Activated CD4-positive, alpha-beta memory T cell treated with anti-CD3 and anti-CD28 coated beads for 36 hours (primary cell): ENCODE data around the gene RPUSD1. TPM values are rescaled to one million over a fixed set of nuclear protein-coding genes. Genes with fewer than 3 reads are reported as not detected.
"Not testable (repeated sequence)": the region's sequence is repeated elsewhere in the genome, so short reads cannot be mapped to it uniquely, and the experiment has no call there.

Experiments used
- CTCF ChIA-PET: fragments of 350-600 bp; sonication (Branson Sonifier 250); formaldehyde crosslinking; loops from one replicate; lab custom pipeline; 2021; ENCODE audit warnings: antibody characterized with exemption, inconsistent platforms; lab: Charles Lee
- POLR2A ChIA-PET: fragments of 350-600 bp; sonication (Branson Sonifier 250); formaldehyde crosslinking; loops from one replicate; lab custom pipeline; 2021; ENCODE audit warnings: antibody characterized with exemption; lab: Charles Lee
- DNase-seq: peaks from one replicate; pipeline ENCODE4 v3.0.0-alpha.2; 2020
- H3K27ac Mint-ChIP-seq: one replicate; pipeline ENCODE4 v1.8.0; 2021; ENCODE audit warnings: mixed read lengths
- H3K27me3 Mint-ChIP-seq: one replicate; pipeline ENCODE4 v1.8.0; 2021; ENCODE audit warnings: mixed read lengths
- H3K36me3 Mint-ChIP-seq: one replicate; pipeline ENCODE4 v1.8.0; 2021; ENCODE audit warnings: mixed read lengths
- H3K4me1 Mint-ChIP-seq: one replicate; pipeline ENCODE4 v1.8.0; 2021; ENCODE audit warnings: low read depth, mixed read lengths
- H3K4me3 Mint-ChIP-seq: one replicate; pipeline ENCODE4 v1.8.0; 2021; ENCODE audit warnings: mild to moderate bottlenecking, mixed read lengths
- H3K9me3 Mint-ChIP-seq: one replicate; pipeline ENCODE4 v1.8.0; 2021; ENCODE audit warnings: mixed read lengths
- intact Hi-C: fragments of 100-400 bp; cut with micrococcal nuclease; formaldehyde crosslinking; loops from one replicate; pipeline ENCODE4 v1.15.1; 2023
- total RNA-seq, 2 experiments: library from RNA; stranded (reverse); gene quantifications; one replicate each; pipeline ENCODE4 v1.2.3, GENCODE V29; 2021

The RPUSD1 gene
- total RNA-seq, 2 experiments from 2014 or later = 13.7 to 15.5 TPM

GRCh38 chr16:777826-778225, 10.4 kb downstream of the RPUSD1 start:
- POLR2A ChIA-PET = no interaction called here
- peaks cover 6% of the 10 kb centered on the region for H3K27me3 Mint-ChIP-seq
- H3K27ac Mint-ChIP-seq = no peak overlapping the region

GRCh38 chr16:776824-777223, 11.4 kb downstream of the RPUSD1 start:
- CTCF ChIA-PET = no interaction called here
- H3K4me1 Mint-ChIP-seq = no peaks in the 10 kb centered on the region
- no peaks in the 10 kb centered on the region for H3K36me3 Mint-ChIP-seq
- intact Hi-C loops = no loop called here
- H3K4me3 Mint-ChIP-seq = no peak overlapping the region
- H3K27me3 Mint-ChIP-seq = peaks cover 6% of the 10 kb centered on the region
- no peaks in the 10 kb centered on the region for H3K9me3 Mint-ChIP-seq
- POLR2A ChIA-PET = no interaction called here
- no peak overlapping the region for H3K27ac Mint-ChIP-seq
- DNase-seq = no peak

More at GRCh38 chr16:777826-778225, 10.4 kb downstream of the RPUSD1 start:
- intact Hi-C loops = no loop called here
- CTCF ChIA-PET = no interaction called here
- Mint-ChIP-seq H3K4me3 (no peak overlapping the region), H3K9me3 (no peaks in the 10 kb centered on the region), H3K4me1 (no peaks in the 10 kb centered on the region), H3K36me3 (no peaks in the 10 kb centered on the region)
- no peak for DNase-seq

DNA sequence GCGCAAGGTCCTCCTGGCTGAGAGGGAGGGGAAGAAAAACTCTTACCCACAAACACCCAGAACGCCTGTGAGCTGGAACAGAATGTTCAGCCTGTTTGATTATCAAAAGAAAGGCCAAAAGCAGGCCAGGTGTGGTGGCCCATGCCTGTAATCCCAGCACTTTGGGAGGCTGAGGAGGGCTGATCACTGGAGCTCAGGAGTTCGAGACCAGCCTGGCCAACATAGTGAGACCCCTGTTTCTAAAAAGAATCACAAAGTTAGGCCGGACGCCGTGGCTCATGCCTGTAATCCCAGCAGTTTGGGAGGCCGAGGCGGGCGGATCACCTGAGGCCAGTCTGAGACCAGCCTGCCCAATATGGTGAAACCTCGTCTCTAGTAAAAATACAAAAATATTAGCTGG, 11.9 kb downstream of the RPUSD1 start:
- not testable (repeated sequence) for H3K9me3 Mint-ChIP-seq, H3K4me1 Mint-ChIP-seq, H3K36me3 Mint-ChIP-seq

DNA sequence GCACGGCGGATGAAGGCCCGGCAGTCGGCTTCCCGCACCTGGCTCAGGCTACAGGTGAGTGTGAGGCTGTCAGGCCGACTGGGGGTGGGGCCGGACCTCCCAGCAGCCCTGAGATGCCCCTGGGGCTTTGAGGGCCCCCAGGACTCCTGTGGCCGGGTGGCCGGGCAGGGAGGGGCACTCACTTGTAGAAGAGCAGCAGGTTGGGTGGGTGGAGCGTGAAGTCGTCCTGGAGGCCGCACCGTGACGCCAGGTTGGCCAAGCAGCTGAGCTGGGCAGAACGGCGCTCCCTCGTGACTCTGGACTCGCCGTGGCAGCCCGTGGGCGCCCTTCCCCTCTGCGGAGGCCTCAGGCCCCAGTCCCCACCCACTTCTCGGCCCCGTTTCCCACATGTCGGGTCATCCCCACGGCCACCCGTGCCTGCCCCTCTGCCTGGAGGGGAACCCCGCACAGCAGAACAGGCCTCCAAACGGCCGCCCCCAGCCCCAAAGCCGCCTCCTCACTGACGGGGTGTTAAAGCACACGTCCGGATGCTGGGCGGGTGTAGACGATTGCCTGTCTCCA, 12.9 kb downstream of the RPUSD1 start:
- CTCF ChIA-PET = no interaction called here
- POLR2A ChIA-PET = no interaction called here
- no peaks in the 10 kb centered on the region for H3K9me3 Mint-ChIP-seq
- no peaks in the 10 kb centered on the region for H3K36me3 Mint-ChIP-seq
- intact Hi-C loops = no loop called here
- H3K4me3 Mint-ChIP-seq = no peak overlapping the region
- H3K4me1 Mint-ChIP-seq = no peaks in the 10 kb centered on the region
- no peak overlapping the region for H3K27ac Mint-ChIP-seq
- no peak for DNase-seq
- peaks cover 2% of the 10 kb centered on the region for H3K27me3 Mint-ChIP-seq

More for the DNA sequence above, 11.9 kb downstream of the RPUSD1 start:
- H3K4me3 Mint-ChIP-seq, intact Hi-C loops, H3K27me3 Mint-ChIP-seq, CTCF ChIA-PET, DNase-seq, POLR2A ChIA-PET, H3K27ac Mint-ChIP-seq: not testable (repeated sequence)

DNA sequence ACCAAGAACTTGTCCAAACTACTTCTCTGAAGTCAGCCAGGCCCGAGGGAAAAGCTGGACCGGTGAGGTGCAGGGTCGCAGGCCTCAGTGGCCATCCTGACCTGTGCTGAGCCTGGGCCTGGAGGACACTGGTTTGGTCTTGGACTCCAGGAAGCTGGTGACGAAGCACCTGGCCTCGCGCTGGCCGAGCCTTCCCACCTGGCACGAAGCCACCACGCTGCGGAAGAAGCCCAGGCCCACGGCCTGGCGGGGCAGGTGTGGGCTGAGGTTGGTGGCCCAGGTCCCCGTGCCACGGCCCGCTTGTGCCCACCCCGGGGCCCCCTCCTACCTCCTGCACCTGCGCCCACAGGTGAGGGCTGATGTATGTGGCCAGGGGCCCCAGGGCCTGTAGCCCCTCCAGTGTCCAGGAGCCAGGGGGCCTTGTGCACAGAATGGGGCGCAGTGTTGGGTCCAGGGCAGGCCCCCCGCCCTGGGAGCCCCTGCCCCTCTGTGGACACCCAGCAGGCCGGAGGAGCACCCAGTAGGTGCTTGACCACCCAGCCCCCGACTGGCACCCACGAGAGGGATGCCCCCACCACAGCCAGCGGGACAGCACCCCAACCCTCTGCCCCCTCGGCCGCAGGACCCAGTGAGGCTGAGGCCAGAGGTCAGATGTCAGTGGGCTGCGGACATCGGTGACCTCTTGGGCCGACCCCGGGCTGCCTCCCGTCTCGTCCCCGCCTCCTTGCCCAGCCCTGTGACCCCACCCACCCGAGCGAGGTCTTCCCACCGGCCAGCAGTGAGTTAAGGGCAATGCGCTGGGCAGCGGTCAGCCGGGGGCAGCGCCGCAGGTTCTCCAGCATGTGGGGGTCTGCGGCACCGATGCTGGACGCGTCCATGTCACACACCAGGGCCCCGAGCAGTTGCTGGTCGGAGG, 13.8 kb downstream of the RPUSD1 start:
- no peak for DNase-seq
- no peak overlapping the region for H3K27ac Mint-ChIP-seq
- CTCF ChIA-PET = no interaction called here
- no peaks in the 10 kb centered on the region for H3K4me1 Mint-ChIP-seq
- H3K9me3 Mint-ChIP-seq = no peaks in the 10 kb centered on the region
- intact Hi-C loops = no loop called here
- POLR2A ChIA-PET = no interaction called here
- H3K27me3 Mint-ChIP-seq = peaks cover 2% of the 10 kb centered on the region
- H3K4me3 Mint-ChIP-seq = no peak overlapping the region
- no peaks in the 10 kb centered on the region for H3K36me3 Mint-ChIP-seq

- ChIA-PET CTCF (interaction anchor here (0.6 kb wide), 1 partner anchor 12 kb away, joined by 3 read pairs; the partner anchor contains the start of gene MSLN), POLR2A (no interaction called here)
- Mint-ChIP-seq H3K4me1 (no peaks in the 10 kb centered on the region), H3K36me3 (no peaks in the 10 kb centered on the region), H3K27ac (no peak overlapping the region), H3K27me3 (peaks cover 2% of the 10 kb centered on the region), H3K4me3 (no peak overlapping the region), H3K9me3 (no peaks in the 10 kb centered on the region)
- DNase-seq = no peak
- intact Hi-C loops = no loop called here
These were observed 15.2 kb downstream of the RPUSD1 start for GRCh38 chr16:772959-773358.

DNA sequence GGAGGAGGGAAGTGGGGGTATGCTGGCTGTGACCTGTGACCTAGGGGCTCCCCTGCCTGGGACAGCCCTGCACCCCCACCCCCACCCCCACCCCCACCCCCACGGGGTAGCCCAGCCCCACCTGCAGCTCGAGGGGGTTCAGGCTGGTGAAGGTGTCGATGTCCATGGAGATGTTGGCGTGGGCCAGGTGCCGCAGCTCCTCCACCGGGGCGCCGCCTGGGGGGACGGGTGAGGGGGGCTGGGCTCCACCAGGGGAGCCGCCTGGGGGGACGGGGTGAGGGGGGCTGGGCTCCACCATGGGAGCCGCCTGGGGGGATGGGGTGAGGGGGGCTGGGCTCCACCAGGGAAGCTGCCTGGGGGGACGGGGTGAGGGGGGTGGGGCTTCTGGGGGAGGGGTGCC, 17.8 kb downstream of the RPUSD1 start:
- H3K27ac Mint-ChIP-seq = no peak overlapping the region

GRCh38 chr16:769934-770333, 18.2 kb downstream of the RPUSD1 start:
- no peaks in the 10 kb centered on the region for H3K4me1 Mint-ChIP-seq
- no peak for DNase-seq
- intact Hi-C loops = no loop called here
- H3K9me3 Mint-ChIP-seq = no peaks in the 10 kb centered on the region
- H3K4me3 Mint-ChIP-seq = no peak overlapping the region
- H3K27me3 Mint-ChIP-seq = no peaks in the 10 kb centered on the region
- no peaks in the 10 kb centered on the region for H3K36me3 Mint-ChIP-seq
- CTCF ChIA-PET = interaction anchor here (1.2 kb wide), 1 partner anchor 15 kb away, joined by 3 read pairs; no protein-coding TSS in a partner anchor
- POLR2A ChIA-PET = no interaction called here
- H3K27ac Mint-ChIP-seq = no peak overlapping the region

More for the DNA sequence above, 17.8 kb downstream of the RPUSD1 start:
- Mint-ChIP-seq H3K36me3 (no peaks in the 10 kb centered on the region), H3K4me3 (no peak overlapping the region), H3K4me1 (no peaks in the 10 kb centered on the region), H3K27me3 (no peaks in the 10 kb centered on the region), H3K9me3 (no peaks in the 10 kb centered on the region)
- no peak for DNase-seq
- ChIA-PET POLR2A (no interaction called here), CTCF (interaction anchor here (1.2 kb wide), 1 partner anchor 15 kb away, joined by 3 read pairs; no protein-coding TSS in a partner anchor)
- intact Hi-C loops = no loop called here

GRCh38 chr16:769184-769784, 18.9 kb downstream of the RPUSD1 start:
- POLR2A ChIA-PET = no interaction called here
- CTCF ChIA-PET = interaction anchor here (1.2 kb wide), 1 partner anchor 16 kb away, joined by 3 read pairs; no protein-coding TSS in a partner anchor
- H3K4me1 Mint-ChIP-seq = no peaks in the 10 kb centered on the region
- no peaks in the 10 kb centered on the region for H3K9me3 Mint-ChIP-seq
- H3K27ac Mint-ChIP-seq = no peak overlapping the region
- no peaks in the 10 kb centered on the region for H3K36me3 Mint-ChIP-seq
- no peaks in the 10 kb centered on the region for H3K27me3 Mint-ChIP-seq
- intact Hi-C loops = no loop called here
- no peak for DNase-seq
- H3K4me3 Mint-ChIP-seq = no peak overlapping the region

DNA sequence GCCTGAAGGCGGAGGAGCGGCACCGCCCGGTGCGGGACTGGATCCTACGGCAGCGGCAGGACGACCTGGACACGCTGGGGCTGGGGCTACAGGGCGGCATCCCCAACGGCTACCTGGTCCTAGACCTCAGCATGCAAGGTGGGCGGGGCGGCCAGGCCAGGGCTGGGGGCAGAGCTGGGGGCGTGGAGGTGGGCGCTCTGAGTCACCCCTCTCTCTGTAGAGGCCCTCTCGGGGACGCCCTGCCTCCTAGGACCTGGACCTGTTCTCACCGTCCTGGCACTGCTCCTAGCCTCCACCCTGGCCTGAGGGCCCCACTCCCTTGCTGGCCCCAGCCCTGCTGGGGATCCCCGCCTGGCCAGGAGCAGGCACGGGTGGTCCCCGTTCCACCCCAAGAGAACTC, 19.8 kb downstream of the RPUSD1 start:
- POLR2A ChIA-PET = no interaction called here
- Mint-ChIP-seq H3K4me1 (no peaks in the 10 kb centered on the region), H3K9me3 (no peaks in the 10 kb centered on the region), H3K27ac (no peak overlapping the region), H3K36me3 (no peaks in the 10 kb centered on the region), H3K27me3 (no peaks in the 10 kb centered on the region), H3K4me3 (no peak overlapping the region)
- intact Hi-C loops = no loop called here
- CTCF ChIA-PET = no interaction called here
- no peak for DNase-seq

- no peaks in the 10 kb centered on the region for H3K9me3 Mint-ChIP-seq
- intact Hi-C loops = no loop called here
- DNase-seq = no peak
- no peaks in the 10 kb centered on the region for H3K36me3 Mint-ChIP-seq
- CTCF ChIA-PET = no interaction called here
- no peak overlapping the region for H3K4me3 Mint-ChIP-seq
- H3K27ac Mint-ChIP-seq = no peak overlapping the region
- no peaks in the 10 kb centered on the region for H3K4me1 Mint-ChIP-seq
- POLR2A ChIA-PET = no interaction called here
- H3K27me3 Mint-ChIP-seq = no peaks in the 10 kb centered on the region
These were observed 20.4 kb downstream of the RPUSD1 start for GRCh38 chr16:767743-768235.
